Measurements from ENCODE around the gene ILRUN.
"Not testable (repeated sequence)": the region's sequence is repeated elsewhere in the genome, so short reads cannot be mapped to it uniquely, and the experiment has no call there.

The ILRUN gene

GRCh38 chr6:34663371-34663770, 33.2 kb downstream of the ILRUN start:
- no peak for DNase-seq

GRCh38 chr6:34661357-34661756, 35.2 kb downstream of the ILRUN start:
- no peak for DNase-seq

- peak; percentile 94 for DNase-seq
These were observed 37.8 kb downstream of the ILRUN start for GRCh38 chr6:34658605-34659265.

GRCh38 chr6:34657979-34658480, 38.5 kb downstream of the ILRUN start:
- not testable (repeated sequence) for DNase-seq

- DNase-seq: peak; percentile 41
These were observed 39.1 kb downstream of the ILRUN start for GRCh38 chr6:34657307-34657978.

GRCh38 chr6:34657037-34657306, 39.6 kb downstream of the ILRUN start:
- DNase-seq: peak; percentile 58

GRCh38 chr6:34656378-34657036, 40.1 kb downstream of the ILRUN start:
- peak; percentile 90 for DNase-seq

GRCh38 chr6:34655876-34656377, 40.6 kb downstream of the ILRUN start:
- DNase-seq: not testable (repeated sequence)

GRCh38 chr6:34654061-34654710, 42.4 kb downstream of the ILRUN start:
- DNase-seq: no peak

GRCh38 chr6:34652263-34652662, 44.3 kb downstream of the ILRUN start:
- DNase-seq: no peak

- DNase-seq: peak; percentile 96
These were observed 45.7 kb downstream of the ILRUN start for GRCh38 chr6:34650823-34651222.

GRCh38 chr6:34650232-34650631, 46.3 kb downstream of the ILRUN start:
- DNase-seq: not testable (repeated sequence)

- DNase-seq: no peak
These were observed 47.8 kb downstream of the ILRUN start for GRCh38 chr6:34648806-34649205.

Measured in NCI-H526 treated with DMSO at 0.1 percent for 48 hours (cell line).